Breast epithelium (tissue), 3 donors: ENCODE results near the gene CXCL17.

ENCODE experiments used
- CTCF ChIP-seq, 3 donors: fragments of 450-650 bp; IDR thresholded peaks; one replicate each; pipeline ENCODE4 v1.5.1; 2016 to 2017; ENCODE audit warnings: antibody characterized with exemption in 3 of 3, mild to moderate bottlenecking in 3 of 3, moderate library complexity in 3 of 3
- POLR2A ChIP-seq: fragments of 450-650 bp; IDR thresholded peaks from one replicate; pipeline ENCODE4 v1.6.1; 2016; ENCODE audit warnings: antibody characterized with exemption, mild to moderate bottlenecking, moderate library complexity

DNA sequence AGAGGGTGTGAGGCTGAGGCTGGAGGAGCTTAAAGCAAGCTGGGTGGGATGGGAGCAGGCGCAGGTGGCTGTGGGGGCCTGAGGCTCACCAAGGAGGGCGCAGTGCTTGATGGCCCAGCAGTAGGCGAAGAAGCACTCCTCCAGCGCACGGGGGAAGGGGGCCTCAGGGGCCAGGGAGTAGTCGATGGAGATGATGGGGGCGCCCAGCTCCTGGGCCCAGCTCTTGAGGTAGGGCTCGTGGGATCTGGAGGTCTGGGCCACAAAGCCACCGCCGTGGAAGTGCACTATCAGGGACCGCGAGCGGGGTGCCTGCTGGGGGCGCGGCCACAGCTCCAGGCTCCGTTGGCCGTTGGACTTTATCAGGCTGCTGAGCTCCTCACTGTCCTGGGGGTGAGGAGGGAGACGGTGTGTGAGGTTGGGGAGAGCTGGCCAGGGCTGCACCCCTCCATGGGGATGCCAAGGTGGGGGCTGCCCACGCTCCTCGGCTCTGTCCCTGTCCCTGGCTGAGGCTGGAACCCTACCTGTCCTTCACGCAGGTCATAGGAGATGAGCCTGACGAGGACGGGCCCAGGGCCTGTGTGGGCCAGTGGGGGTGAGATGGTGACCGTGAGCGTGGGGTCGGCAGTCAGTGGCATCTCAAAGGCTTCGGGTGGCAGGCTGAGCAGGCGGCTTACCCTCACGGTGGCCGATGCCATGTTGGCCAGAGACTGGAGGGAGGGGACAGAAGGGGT is 35.5 kb downstream of the CXCL17 start:
- TF ChIP-seq CTCF (IDR thresholded peaks at IDR 0.05) (no peak), POLR2A (no peak)
